ENCODE data around the gene KCTD1.

The KCTD1 gene

GRCh38 chr18:26549263-26550094 is 1.1 kb upstream of the KCTD1 start:
- no peak for TF ChIP-seq CTCF (IDR thresholded peaks at IDR 0.05; ENCODE audit: extremely low read depth, missing control alignments)
- DNase-seq (ENCODE audit: low spot score): peak; percentile 66

GRCh38 chr18:26547646-26548414 is 523 bp downstream of the KCTD1 start:
- peak; percentile 57 for TF ChIP-seq CTCF (IDR thresholded peaks at IDR 0.05; ENCODE audit: extremely low read depth, missing control alignments)
- peak; percentile 92 for DNase-seq (ENCODE audit: low spot score)

- no peak for TF ChIP-seq CTCF (IDR thresholded peaks at IDR 0.05; ENCODE audit: extremely low read depth, missing control alignments)
- DNase-seq (ENCODE audit: low spot score): no peak
Measured at GRCh38 chr18:26546875-26547645, 1.3 kb downstream of the KCTD1 start.

- TF ChIP-seq CTCF (IDR thresholded peaks at IDR 0.05; ENCODE audit: extremely low read depth, missing control alignments): no peak
- no peak for DNase-seq (ENCODE audit: low spot score)
Measured at GRCh38 chr18:26546170-26546874, 2.0 kb downstream of the KCTD1 start.

GRCh38 chr18:26545335-26546123 is 2.8 kb downstream of the KCTD1 start:
- no peak for DNase-seq (ENCODE audit: low spot score)
- TF ChIP-seq CTCF (IDR thresholded peaks at IDR 0.05; ENCODE audit: extremely low read depth, missing control alignments): no peak

GRCh38 chr18:26544451-26544850 is 3.9 kb downstream of the KCTD1 start:
- no peak for TF ChIP-seq CTCF (IDR thresholded peaks at IDR 0.05; ENCODE audit: extremely low read depth, missing control alignments)
- DNase-seq (ENCODE audit: low spot score): no peak

Data from GM20000 (cell line).